ENCODE data around the gene TMEM154. TPM values are rescaled to one million over a fixed set of nuclear protein-coding genes. Genes with fewer than 3 reads are reported as not detected.

TMEM154 gene
- polyA plus RNA-seq, 1 donor from 2014 or later, result not detected

DNA sequence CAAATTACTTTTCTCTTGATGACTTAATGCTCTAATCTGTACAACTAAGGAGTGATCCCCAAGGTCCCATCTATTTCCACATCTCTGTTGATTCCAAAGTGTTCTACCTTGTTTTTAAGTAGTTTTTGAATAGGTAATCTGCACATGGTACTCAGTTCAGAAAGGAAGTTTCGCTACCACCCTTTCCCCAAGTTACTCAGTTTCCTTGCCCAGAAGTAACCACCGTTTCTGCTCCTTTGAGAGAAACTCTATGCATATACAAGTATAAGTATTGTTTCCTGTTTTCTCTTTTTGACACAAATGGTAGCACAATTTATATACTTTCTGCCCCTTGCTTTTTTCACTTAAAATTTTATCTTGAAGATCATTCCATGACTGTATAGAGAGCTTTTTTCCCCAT is 18.1 kb downstream of the TMEM154 start:
- Histone ChIP-seq H3K27ac (ENCODE audit: low read length) (no peak overlapping the region), H3K9ac (ENCODE audit: low read length) (no peak overlapping the region), H3K4me3 (ENCODE audit: low read length) (no peak overlapping the region), H2AFZ (ENCODE audit: low read depth, low read length) (no peak overlapping the region), H4K20me1 (ENCODE audit: insufficient read depth) (no peaks in the 10 kb centered on the region), H3K36me3 (ENCODE audit: insufficient read depth, low read length) (no peaks in the 10 kb centered on the region), H3K79me2 (replicated peaks; ENCODE audit: insufficient read depth, low read length) (no peaks in the 10 kb centered on the region), H3K4me2 (ENCODE audit: low read length) (no peak overlapping the region), H3K9me3 (ENCODE audit: low read length) (peaks cover 5% of the 10 kb centered on the region), H3F3A (ENCODE audit: insufficient read depth, low read length, poor library complexity, severe bottlenecking) (no peaks in the 10 kb centered on the region), H3K27me3 (ENCODE audit: insufficient read depth, low read depth, low read length) (no peaks in the 10 kb centered on the region), H3K9me2 (ENCODE audit: insufficient read depth, low read length) (no peaks in the 10 kb centered on the region)
- TF ChIP-seq SMC3 (conservative IDR thresholded peaks at IDR 0.05; ENCODE audit: poor library complexity) (no peak), TAF1 (IDR thresholded peaks at IDR 0.05; ENCODE audit: low read depth) (no peak), RAD21 (conservative IDR thresholded peaks at IDR 0.05) (no peak), MXI1 (conservative IDR thresholded peaks at IDR 0.05; ENCODE audit: poor library complexity, severe bottlenecking) (no peak), EZH2 (IDR thresholded peaks at IDR 0.05; ENCODE audit: borderline replicate concordance, insufficient read depth, low read length, poor library complexity, severe bottlenecking) (no peak), EP300 (conservative IDR thresholded peaks at IDR 0.05; ENCODE audit: poor library complexity, severe bottlenecking) (no peak), POLR2AphosphoS5 (IDR thresholded peaks at IDR 0.05) (no peak)
- TF ChIP-seq, protein P1, sequence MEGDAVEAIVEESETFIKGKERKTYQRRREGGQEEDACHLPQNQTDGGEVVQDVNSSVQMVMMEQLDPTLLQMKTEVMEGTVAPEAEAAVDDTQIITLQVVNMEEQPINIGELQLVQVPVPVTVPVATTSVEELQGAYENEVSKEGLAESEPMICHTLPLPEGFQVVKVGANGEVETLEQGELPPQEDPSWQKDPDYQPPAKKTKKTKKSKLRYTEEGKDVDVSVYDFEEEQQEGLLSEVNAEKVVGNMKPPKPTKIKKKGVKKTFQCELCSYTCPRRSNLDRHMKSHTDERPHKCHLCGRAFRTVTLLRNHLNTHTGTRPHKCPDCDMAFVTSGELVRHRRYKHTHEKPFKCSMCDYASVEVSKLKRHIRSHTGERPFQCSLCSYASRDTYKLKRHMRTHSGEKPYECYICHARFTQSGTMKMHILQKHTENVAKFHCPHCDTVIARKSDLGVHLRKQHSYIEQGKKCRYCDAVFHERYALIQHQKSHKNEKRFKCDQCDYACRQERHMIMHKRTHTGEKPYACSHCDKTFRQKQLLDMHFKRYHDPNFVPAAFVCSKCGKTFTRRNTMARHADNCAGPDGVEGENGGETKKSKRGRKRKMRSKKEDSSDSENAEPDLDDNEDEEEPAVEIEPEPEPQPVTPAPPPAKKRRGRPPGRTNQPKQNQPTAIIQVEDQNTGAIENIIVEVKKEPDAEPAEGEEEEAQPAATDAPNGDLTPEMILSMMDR (IDR thresholded peaks at IDR 0.05; ENCODE audit: poor library complexity, severe bottlenecking), result no peak
- TF ChIP-seq, protein P2, sequence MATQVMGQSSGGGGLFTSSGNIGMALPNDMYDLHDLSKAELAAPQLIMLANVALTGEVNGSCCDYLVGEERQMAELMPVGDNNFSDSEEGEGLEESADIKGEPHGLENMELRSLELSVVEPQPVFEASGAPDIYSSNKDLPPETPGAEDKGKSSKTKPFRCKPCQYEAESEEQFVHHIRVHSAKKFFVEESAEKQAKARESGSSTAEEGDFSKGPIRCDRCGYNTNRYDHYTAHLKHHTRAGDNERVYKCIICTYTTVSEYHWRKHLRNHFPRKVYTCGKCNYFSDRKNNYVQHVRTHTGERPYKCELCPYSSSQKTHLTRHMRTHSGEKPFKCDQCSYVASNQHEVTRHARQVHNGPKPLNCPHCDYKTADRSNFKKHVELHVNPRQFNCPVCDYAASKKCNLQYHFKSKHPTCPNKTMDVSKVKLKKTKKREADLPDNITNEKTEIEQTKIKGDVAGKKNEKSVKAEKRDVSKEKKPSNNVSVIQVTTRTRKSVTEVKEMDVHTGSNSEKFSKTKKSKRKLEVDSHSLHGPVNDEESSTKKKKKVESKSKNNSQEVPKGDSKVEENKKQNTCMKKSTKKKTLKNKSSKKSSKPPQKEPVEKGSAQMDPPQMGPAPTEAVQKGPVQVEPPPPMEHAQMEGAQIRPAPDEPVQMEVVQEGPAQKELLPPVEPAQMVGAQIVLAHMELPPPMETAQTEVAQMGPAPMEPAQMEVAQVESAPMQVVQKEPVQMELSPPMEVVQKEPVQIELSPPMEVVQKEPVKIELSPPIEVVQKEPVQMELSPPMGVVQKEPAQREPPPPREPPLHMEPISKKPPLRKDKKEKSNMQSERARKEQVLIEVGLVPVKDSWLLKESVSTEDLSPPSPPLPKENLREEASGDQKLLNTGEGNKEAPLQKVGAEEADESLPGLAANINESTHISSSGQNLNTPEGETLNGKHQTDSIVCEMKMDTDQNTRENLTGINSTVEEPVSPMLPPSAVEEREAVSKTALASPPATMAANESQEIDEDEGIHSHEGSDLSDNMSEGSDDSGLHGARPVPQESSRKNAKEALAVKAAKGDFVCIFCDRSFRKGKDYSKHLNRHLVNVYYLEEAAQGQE (IDR thresholded peaks at IDR 0.05; ENCODE audit: borderline replicate concordance), result no peak

DNA sequence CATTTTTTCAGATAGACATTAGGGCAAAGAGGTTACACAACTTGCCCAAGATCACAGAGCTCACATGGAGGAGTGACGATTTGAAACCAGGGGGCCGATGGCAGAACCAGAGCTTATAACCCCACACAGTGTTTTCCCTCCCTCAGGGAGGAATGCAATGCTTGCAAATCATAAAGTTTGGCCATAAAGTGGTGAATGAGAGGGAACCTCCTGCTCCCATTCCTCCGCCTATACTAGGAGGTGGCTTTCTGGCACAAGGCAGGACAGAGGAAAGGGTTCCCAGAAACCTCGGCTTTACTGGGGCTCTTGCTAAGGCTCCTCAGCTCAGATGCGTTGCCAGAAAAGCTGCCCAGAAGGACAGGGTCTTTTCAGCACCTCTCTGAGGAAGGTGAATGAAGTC is 19.3 kb downstream of the TMEM154 start:
- Histone ChIP-seq H3K9me2 (ENCODE audit: insufficient read depth, low read length) (no peaks in the 10 kb centered on the region), H3K9ac (ENCODE audit: low read length) (no peak overlapping the region), H3K4me2 (ENCODE audit: low read length) (no peak overlapping the region), H3K9me3 (ENCODE audit: low read length) (peaks cover 5% of the 10 kb centered on the region), H3K79me2 (replicated peaks; ENCODE audit: insufficient read depth, low read length) (no peaks in the 10 kb centered on the region), H2AFZ (ENCODE audit: low read depth, low read length) (no peak overlapping the region), H3K27me3 (ENCODE audit: insufficient read depth, low read depth, low read length) (no peaks in the 10 kb centered on the region), H3F3A (ENCODE audit: insufficient read depth, low read length, poor library complexity, severe bottlenecking) (no peaks in the 10 kb centered on the region), H3K27ac (ENCODE audit: low read length) (no peak overlapping the region), H4K20me1 (ENCODE audit: insufficient read depth) (no peaks in the 10 kb centered on the region), H3K4me3 (ENCODE audit: low read length) (no peak overlapping the region), H3K36me3 (ENCODE audit: insufficient read depth, low read length) (no peaks in the 10 kb centered on the region)
- TF ChIP-seq EZH2 (IDR thresholded peaks at IDR 0.05; ENCODE audit: borderline replicate concordance, insufficient read depth, low read length, poor library complexity, severe bottlenecking) (no peak), MXI1 (conservative IDR thresholded peaks at IDR 0.05; ENCODE audit: poor library complexity, severe bottlenecking) (no peak), TAF1 (IDR thresholded peaks at IDR 0.05; ENCODE audit: low read depth) (no peak)
- TF ChIP-seq, protein P2 (IDR thresholded peaks at IDR 0.05; ENCODE audit: borderline replicate concordance), result no peak
